ENCODE measurements around the gene TBC1D4.

GRCh38 chr13:75378301-75378700 lies 103.7 kb downstream of the TBC1D4 start:
- TF ChIP-seq RELA (IDR thresholded peaks at IDR 0.05; ENCODE audit: borderline replicate concordance, partially characterized antibody) (no peak), PAX8 (IDR thresholded peaks at IDR 0.05) (no peak), CTCF (IDR thresholded peaks at IDR 0.05 in 2 of 3, conservative IDR thresholded peaks at IDR 0.05 in 1 of 3; ENCODE audit: control insufficient read depth in 2 of 3, extremely low read depth in 1 of 3, insufficient read depth in 1 of 3, low read depth in 3 of 3, low read length in 3 of 3) (no peak), BCL3 (IDR thresholded peaks at IDR 0.05; ENCODE audit: borderline replicate concordance, insufficient read depth, low read depth, low read length, poor library complexity, severe bottlenecking) (no peak), ZNF274 (IDR thresholded peaks at IDR 0.05; ENCODE audit: insufficient read depth, insufficient read length) (no peak), ASH2L (IDR thresholded peaks at IDR 0.05; ENCODE audit: borderline replicate concordance, low read depth) (no peak), CEBPB (IDR thresholded peaks at IDR 0.05; ENCODE audit: borderline replicate concordance in 1 of 2, low read depth in 2 of 2, low read length in 2 of 2) (no peak), NFIC (IDR thresholded peaks at IDR 0.05; ENCODE audit: low read depth, low read length) (no peak), REST (IDR thresholded peaks at IDR 0.05; ENCODE audit: low read depth, low read length) (no peak), RFX5 (IDR thresholded peaks at IDR 0.05; ENCODE audit: low read depth, low read length) (no peak), SP1 (IDR thresholded peaks at IDR 0.05; ENCODE audit: low read depth, low read length) (no peak), NKRF (conservative IDR thresholded peaks at IDR 0.05) (no peak)

Data from GM12878 (cell line).